Fibroblast of lung (primary cell): ENCODE measurements around the gene HECTD1.

Source experiments
- EZH2 ChIP-seq: IDR thresholded peaks from 2 replicates; pipeline ENCODE4 v1.5.1; 2012; ENCODE audit warnings: low read length, control low read depth, mild to moderate bottlenecking; ENCODE audit errors: missing control alignments
- TF ChIP-seq, protein P1 (sequence below), 2 donors: IDR thresholded peaks in 1 of 2; conservative IDR thresholded peaks in 1 of 2; 1 replicate in 1 of 2; 2 replicates in 1 of 2; pipeline ENCODE4 v1.5.1; 2011 to 2012; ENCODE audit warnings: low read length in 2 of 2, control low read depth in 1 of 2, inconsistent platforms in 1 of 2, low read depth in 1 of 2, mild to moderate bottlenecking in 1 of 2

- TF ChIP-seq EZH2, result no peak
- TF ChIP-seq, protein P1, sequence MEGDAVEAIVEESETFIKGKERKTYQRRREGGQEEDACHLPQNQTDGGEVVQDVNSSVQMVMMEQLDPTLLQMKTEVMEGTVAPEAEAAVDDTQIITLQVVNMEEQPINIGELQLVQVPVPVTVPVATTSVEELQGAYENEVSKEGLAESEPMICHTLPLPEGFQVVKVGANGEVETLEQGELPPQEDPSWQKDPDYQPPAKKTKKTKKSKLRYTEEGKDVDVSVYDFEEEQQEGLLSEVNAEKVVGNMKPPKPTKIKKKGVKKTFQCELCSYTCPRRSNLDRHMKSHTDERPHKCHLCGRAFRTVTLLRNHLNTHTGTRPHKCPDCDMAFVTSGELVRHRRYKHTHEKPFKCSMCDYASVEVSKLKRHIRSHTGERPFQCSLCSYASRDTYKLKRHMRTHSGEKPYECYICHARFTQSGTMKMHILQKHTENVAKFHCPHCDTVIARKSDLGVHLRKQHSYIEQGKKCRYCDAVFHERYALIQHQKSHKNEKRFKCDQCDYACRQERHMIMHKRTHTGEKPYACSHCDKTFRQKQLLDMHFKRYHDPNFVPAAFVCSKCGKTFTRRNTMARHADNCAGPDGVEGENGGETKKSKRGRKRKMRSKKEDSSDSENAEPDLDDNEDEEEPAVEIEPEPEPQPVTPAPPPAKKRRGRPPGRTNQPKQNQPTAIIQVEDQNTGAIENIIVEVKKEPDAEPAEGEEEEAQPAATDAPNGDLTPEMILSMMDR (conservative IDR thresholded peaks at IDR 0.05 in 1 of 2, IDR thresholded peaks at IDR 0.05 in 1 of 2; ENCODE audit: low read depth in 1 of 2, low read length in 2 of 2), result no peak
These were observed 34.3 kb downstream of the HECTD1 start for GRCh38 chr14:31173120-31173837.
